SK-N-SH treated with all-trans-retinoic acid at 6 μM for 48 hours (cell line): Measurements from ENCODE around the gene STOM.

Experiments used
- ATAC-seq: fragments of 200-7000 bp; cut with Tn5 transposase; 3 replicates; pipeline ENCODE4 v1.9.1; 2020; ENCODE audit warnings: mild to moderate bottlenecking, moderate library complexity
- ARNTL ChIP-seq: fragments of 450-650 bp; formaldehyde crosslinking; IDR thresholded peaks from 2 replicates; pipeline ENCODE4 v1.5.0; 2020; ENCODE audit warnings: low read depth, mild to moderate bottlenecking, moderate library complexity, borderline replicate concordance
- BACH2 ChIP-seq: fragments of 250-450 bp; sonication (Bioruptor Pico); IDR thresholded peaks from 2 replicates; pipeline ENCODE4 v1.9.0; 2021; ENCODE audit warnings: mild to moderate bottlenecking, borderline replicate concordance
- CSDC2 ChIP-seq: fragments of 250-450 bp; sonication (Bioruptor Pico); IDR thresholded peaks from 2 replicates; pipeline ENCODE4 v1.5.0; 2020; ENCODE audit warnings: mild to moderate bottlenecking, moderate library complexity
- ESRRG ChIP-seq: fragments of 250-450 bp; sonication (Bioruptor Pico); IDR thresholded peaks from 2 replicates; pipeline ENCODE4 v1.6.1; 2021; ENCODE audit warnings: mild to moderate bottlenecking
- ISL1 ChIP-seq: fragments of 250-450 bp; sonication (Bioruptor Pico); IDR thresholded peaks from 2 replicates; pipeline ENCODE4 v2.1.2; 2022; ENCODE audit warnings: mild to moderate bottlenecking, moderate library complexity
- OSR1 ChIP-seq: fragments of 250-450 bp; sonication (Bioruptor Pico); IDR thresholded peaks from 2 replicates; pipeline ENCODE4 v1.8.0; 2022; ENCODE audit warnings: moderate library complexity, mild to moderate bottlenecking, inconsistent platforms
- RARB ChIP-seq: fragments of 250-450 bp; sonication (Bioruptor Pico); IDR thresholded peaks from 2 replicates; pipeline ENCODE4 v1.8.0; 2021; ENCODE audit warnings: mild to moderate bottlenecking, moderate library complexity
- SNAI2 ChIP-seq: fragments of 250-450 bp; sonication (Bioruptor Pico); IDR thresholded peaks from 2 replicates; pipeline ENCODE4 v1.5.0; 2020; ENCODE audit warnings: mild to moderate bottlenecking, moderate library complexity
- TOX ChIP-seq: fragments of 250-450 bp; sonication (Bioruptor Pico); IDR thresholded peaks from 2 replicates; pipeline ENCODE4 v1.8.0; 2021; ENCODE audit warnings: mild to moderate bottlenecking, moderate library complexity, borderline replicate concordance
- ZFP3 ChIP-seq: fragments of 250-450 bp; sonication (Bioruptor Pico); IDR thresholded peaks from 2 replicates; pipeline ENCODE4 v1.5.0; 2020; ENCODE audit warnings: mild to moderate bottlenecking, moderate library complexity
- ZNF565 ChIP-seq: fragments of 450-650 bp; formaldehyde crosslinking; conservative IDR thresholded peaks from 2 replicates; pipeline ENCODE4 v1.5.0; 2020; ENCODE audit warnings: low read depth, mild to moderate bottlenecking, moderate library complexity
- ZNF70 ChIP-seq: fragments of 450-650 bp; formaldehyde crosslinking; IDR thresholded peaks from 2 replicates; pipeline ENCODE4 v1.5.0; 2020; ENCODE audit warnings: mild to moderate bottlenecking, moderate library complexity
- TF ChIP-seq, protein P1 (sequence below): fragments of 250-450 bp; sonication (Bioruptor Pico); IDR thresholded peaks from 2 replicates; pipeline ENCODE4 v1.5.1; 2021; ENCODE audit warnings: mild to moderate bottlenecking, moderate library complexity
- TF ChIP-seq, protein P2 (sequence below): fragments of 250-450 bp; sonication (Bioruptor Pico); IDR thresholded peaks from 2 replicates; pipeline ENCODE4 v1.5.0; 2020; ENCODE audit warnings: mild to moderate bottlenecking, moderate library complexity
- TF ChIP-seq, protein P3 (sequence below): fragments of 250-450 bp; sonication (Bioruptor Pico); IDR thresholded peaks from 2 replicates; pipeline ENCODE4 v1.8.0; 2020; ENCODE audit warnings: mild to moderate bottlenecking, moderate library complexity, borderline replicate concordance
- TF ChIP-seq, protein P4 (sequence below): fragments of 250-450 bp; sonication (Bioruptor Pico); IDR thresholded peaks from 2 replicates; pipeline ENCODE4 v1.5.1; 2020; ENCODE audit warnings: low read depth, mild to moderate bottlenecking, moderate library complexity
- TF ChIP-seq, protein P5 (sequence below): fragments of 250-450 bp; sonication (Bioruptor Pico); IDR thresholded peaks from 2 replicates; pipeline ENCODE4 v1.8.0; 2021; ENCODE audit warnings: low read depth, mild to moderate bottlenecking, moderate library complexity, borderline replicate concordance

STOM gene

DNA sequence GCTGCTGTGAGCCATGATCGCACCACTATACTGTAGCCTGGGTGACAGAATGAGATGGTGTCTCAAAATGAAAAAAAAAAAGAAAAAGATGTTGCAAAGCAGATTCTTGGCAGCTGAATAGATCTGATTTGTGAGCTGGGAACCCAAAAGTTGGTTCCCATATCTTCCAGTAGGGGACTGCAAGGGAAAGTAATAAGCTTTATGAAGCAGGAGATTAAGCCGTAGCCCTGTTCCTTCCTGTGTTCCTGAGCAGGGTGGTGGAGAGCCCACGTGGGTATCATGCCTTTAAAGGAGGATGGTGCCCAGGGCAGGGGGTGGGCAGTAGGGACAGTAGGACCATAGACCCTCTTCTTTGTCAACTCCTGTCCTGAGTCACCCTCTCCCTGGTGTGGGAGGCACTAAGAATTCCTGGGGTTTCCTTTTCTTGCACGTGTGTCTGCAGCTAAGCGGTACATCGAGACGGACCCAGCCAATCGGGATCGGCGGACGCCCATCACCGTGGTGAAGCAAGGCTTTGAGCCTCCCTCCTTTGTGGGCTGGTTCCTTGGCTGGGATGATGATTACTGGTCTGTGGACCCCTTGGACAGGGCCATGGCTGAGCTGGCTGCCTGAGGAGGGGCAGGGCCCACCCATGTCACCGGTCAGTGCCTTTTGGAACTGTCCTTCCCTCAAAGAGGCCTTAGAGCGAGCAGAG lies 37.9 kb downstream of the STOM start:
- ATAC-seq = peak; percentile 73
- TF ChIP-seq ESRRG (no peak), TOX (CRISPR knock-in tag) (no peak), SNAI2 (CRISPR knock-in tag) (no peak), OSR1 (CRISPR knock-in tag) (no peak), ZNF565 (no peak), CSDC2 (CRISPR knock-in tag) (no peak), ZNF70 (CRISPR knock-in tag) (no peak), ZFP3 (CRISPR knock-in tag) (no peak), ISL1 (CRISPR knock-in tag) (no peak), BACH2 (CRISPR knock-in tag) (no peak)
- TF ChIP-seq, protein P1, sequence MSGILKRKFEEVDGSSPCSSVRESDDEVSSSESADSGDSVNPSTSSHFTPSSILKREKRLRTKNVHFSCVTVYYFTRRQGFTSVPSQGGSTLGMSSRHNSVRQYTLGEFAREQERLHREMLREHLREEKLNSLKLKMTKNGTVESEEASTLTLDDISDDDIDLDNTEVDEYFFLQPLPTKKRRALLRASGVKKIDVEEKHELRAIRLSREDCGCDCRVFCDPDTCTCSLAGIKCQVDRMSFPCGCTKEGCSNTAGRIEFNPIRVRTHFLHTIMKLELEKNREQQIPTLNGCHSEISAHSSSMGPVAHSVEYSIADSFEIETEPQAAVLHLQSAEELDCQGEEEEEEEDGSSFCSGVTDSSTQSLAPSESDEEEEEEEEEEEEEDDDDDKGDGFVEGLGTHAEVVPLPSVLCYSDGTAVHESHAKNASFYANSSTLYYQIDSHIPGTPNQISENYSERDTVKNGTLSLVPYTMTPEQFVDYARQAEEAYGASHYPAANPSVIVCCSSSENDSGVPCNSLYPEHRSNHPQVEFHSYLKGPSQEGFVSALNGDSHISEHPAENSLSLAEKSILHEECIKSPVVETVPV (CRISPR knock-in tag) = no peak
- TF ChIP-seq, protein P2, sequence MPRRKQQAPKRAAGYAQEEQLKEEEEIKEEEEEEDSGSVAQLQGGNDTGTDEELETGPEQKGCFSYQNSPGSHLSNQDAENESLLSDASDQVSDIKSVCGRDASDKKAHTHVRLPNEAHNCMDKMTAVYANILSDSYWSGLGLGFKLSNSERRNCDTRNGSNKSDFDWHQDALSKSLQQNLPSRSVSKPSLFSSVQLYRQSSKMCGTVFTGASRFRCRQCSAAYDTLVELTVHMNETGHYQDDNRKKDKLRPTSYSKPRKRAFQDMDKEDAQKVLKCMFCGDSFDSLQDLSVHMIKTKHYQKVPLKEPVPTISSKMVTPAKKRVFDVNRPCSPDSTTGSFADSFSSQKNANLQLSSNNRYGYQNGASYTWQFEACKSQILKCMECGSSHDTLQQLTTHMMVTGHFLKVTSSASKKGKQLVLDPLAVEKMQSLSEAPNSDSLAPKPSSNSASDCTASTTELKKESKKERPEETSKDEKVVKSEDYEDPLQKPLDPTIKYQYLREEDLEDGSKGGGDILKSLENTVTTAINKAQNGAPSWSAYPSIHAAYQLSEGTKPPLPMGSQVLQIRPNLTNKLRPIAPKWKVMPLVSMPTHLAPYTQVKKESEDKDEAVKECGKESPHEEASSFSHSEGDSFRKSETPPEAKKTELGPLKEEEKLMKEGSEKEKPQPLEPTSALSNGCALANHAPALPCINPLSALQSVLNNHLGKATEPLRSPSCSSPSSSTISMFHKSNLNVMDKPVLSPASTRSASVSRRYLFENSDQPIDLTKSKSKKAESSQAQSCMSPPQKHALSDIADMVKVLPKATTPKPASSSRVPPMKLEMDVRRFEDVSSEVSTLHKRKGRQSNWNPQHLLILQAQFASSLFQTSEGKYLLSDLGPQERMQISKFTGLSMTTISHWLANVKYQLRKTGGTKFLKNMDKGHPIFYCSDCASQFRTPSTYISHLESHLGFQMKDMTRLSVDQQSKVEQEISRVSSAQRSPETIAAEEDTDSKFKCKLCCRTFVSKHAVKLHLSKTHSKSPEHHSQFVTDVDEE (CRISPR knock-in tag) = no peak
- TF ChIP-seq, protein P3, sequence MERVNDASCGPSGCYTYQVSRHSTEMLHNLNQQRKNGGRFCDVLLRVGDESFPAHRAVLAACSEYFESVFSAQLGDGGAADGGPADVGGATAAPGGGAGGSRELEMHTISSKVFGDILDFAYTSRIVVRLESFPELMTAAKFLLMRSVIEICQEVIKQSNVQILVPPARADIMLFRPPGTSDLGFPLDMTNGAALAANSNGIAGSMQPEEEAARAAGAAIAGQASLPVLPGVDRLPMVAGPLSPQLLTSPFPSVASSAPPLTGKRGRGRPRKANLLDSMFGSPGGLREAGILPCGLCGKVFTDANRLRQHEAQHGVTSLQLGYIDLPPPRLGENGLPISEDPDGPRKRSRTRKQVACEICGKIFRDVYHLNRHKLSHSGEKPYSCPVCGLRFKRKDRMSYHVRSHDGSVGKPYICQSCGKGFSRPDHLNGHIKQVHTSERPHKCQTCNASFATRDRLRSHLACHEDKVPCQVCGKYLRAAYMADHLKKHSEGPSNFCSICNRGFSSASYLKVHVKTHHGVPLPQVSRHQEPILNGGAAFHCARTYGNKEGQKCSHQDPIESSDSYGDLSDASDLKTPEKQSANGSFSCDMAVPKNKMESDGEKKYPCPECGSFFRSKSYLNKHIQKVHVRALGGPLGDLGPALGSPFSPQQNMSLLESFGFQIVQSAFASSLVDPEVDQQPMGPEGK (CRISPR knock-in tag) = no peak
- TF ChIP-seq, protein P4, sequence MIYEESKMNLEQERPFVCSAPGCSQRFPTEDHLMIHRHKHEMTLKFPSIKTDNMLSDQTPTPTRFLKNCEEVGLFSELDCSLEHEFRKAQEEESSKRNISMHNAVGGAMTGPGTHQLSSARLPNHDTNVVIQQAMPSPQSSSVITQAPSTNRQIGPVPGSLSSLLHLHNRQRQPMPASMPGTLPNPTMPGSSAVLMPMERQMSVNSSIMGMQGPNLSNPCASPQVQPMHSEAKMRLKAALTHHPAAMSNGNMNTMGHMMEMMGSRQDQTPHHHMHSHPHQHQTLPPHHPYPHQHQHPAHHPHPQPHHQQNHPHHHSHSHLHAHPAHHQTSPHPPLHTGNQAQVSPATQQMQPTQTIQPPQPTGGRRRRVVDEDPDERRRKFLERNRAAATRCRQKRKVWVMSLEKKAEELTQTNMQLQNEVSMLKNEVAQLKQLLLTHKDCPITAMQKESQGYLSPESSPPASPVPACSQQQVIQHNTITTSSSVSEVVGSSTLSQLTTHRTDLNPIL (CRISPR knock-in tag) = no peak

DNA sequence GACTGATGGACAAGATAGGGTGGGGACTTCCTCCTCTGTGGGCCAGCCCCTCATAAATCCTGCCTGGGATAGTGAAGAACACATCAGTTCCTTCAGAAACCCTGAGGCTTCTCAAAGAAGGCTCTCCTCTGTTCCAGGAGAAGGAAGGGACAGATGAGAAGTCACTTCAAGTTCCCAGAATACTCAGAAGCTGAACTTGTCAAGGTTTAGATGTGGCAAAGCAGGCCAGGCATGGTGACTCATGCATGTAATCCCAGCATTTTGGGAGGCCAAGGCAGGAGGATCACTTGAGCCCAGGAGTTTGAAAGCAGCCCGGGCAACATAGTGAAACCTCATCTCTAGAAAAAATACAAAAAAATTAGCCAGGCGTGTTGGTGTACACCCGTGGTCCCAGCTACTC lies 38.5 kb downstream of the STOM start:
- no peak for ATAC-seq
- TF ChIP-seq, protein P5, sequence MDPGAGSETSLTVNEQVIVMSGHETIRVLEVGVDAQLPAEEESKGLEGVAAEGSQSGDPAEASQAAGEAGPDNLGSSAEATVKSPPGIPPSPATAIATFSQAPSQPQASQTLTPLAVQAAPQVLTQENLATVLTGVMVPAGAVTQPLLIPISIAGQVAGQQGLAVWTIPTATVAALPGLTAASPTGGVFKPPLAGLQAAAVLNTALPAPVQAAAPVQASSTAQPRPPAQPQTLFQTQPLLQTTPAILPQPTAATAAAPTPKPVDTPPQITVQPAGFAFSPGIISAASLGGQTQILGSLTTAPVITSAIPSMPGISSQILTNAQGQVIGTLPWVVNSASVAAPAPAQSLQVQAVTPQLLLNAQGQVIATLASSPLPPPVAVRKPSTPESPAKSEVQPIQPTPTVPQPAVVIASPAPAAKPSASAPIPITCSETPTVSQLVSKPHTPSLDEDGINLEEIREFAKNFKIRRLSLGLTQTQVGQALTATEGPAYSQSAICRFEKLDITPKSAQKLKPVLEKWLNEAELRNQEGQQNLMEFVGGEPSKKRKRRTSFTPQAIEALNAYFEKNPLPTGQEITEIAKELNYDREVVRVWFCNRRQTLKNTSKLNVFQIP = no peak
- TF ChIP-seq, protein P2 (CRISPR knock-in tag) = no peak
- no peak for TF ChIP-seq ARNTL (CRISPR knock-in tag)
- TF ChIP-seq ESRRG = no peak
- no peak for TF ChIP-seq BACH2 (CRISPR knock-in tag)
- TF ChIP-seq ISL1 (CRISPR knock-in tag) = no peak
- TF ChIP-seq ZNF70 (CRISPR knock-in tag) = no peak
- no peak for TF ChIP-seq CSDC2 (CRISPR knock-in tag)
- TF ChIP-seq, protein P1 (CRISPR knock-in tag) = no peak
- TF ChIP-seq RARB (CRISPR knock-in tag) = no peak
